ENCODE data around the gene RAB4B.
"Not testable (repeated sequence)": the region's sequence is repeated elsewhere in the genome, so short reads cannot be mapped to it uniquely, and the experiment has no call there.

GRCh38 chr19:40826312-40826698 is 48.3 kb downstream of the RAB4B start:
- not testable (repeated sequence) for TF ChIP-seq ZNF423 (CRISPR knock-in tag; IDR thresholded peaks at IDR 0.05); ETV6 (CRISPR knock-in tag; IDR thresholded peaks at IDR 0.05); CTCF (IDR thresholded peaks at IDR 0.05); MAX (CRISPR knock-in tag; IDR thresholded peaks at IDR 0.05)
